SKM-1 (cell line): ENCODE data around the gene IL10RA.
"Not testable (repeated sequence)": the region's sequence is repeated elsewhere in the genome, so short reads cannot be mapped to it uniquely, and the experiment has no call there.

Experiments
- DNase-seq: peaks from one replicate; lab custom pipeline; 2025; ENCODE audit not compliant: unreplicated experiment; lab: John Stamatoyannopoulos, UW

Gene IL10RA

DNA sequence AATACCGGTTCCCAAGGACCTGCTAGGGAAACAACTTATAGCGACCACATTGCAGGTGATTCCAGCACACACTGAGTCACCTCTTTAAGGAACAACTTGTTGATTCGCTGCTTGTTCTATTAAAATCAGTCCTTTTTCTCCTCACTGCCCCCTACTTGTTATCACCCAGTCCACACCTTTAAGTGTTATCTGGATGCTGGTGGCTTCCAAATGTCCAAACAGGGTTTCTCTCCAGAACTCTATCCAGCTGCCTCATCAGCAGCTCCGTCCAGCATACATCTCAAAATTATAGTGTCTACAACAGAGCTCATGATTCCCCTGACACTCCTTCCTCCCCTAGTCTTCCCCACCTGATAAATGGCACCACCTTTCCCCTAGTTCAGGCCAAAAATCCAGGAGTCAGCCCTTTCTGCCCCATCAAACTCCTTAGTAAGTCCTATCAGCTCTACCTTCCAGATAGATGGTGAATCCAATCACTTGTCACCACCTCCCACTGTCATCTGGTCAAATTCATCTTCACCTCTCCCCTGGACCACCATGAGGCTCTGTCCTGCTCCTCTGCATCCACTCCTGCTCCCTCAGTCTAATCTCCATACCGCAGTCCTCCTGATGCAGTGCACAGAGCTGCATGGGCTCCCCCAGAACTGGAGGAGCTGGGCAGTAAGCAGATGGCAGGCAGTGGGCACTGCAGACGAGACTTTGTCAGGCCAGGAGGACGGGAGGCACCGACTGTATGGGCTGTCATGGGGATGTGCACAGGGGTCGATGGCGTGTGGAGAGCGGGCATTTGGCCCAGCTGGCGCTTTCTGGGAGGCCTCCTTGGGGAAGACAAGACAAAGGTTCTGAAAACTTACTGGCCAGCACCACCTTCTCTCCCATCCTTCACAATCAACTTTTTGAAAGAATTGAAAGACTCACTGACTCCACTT lies 19.3 kb downstream of the IL10RA start:
- no peak for DNase-seq

DNA sequence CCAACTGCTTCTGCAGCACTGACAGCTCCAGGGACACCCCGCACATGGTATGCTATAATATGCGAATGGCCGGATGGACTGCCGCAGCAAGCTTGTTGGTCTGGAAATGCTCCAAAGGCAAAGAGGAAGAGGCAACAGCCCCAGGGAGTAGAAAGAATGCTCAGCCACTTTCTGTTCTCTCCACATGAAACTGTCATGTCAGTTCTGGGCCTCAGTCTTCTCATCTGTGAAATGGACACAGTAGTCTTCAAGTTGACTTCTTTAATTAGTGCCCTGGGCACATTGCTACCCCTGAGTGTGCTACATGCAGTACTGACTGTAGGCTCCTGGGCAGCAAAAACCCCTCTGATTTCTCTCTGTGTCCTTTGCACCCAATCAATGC lies 19.9 kb downstream of the IL10RA start:
- DNase-seq = no peak

DNA sequence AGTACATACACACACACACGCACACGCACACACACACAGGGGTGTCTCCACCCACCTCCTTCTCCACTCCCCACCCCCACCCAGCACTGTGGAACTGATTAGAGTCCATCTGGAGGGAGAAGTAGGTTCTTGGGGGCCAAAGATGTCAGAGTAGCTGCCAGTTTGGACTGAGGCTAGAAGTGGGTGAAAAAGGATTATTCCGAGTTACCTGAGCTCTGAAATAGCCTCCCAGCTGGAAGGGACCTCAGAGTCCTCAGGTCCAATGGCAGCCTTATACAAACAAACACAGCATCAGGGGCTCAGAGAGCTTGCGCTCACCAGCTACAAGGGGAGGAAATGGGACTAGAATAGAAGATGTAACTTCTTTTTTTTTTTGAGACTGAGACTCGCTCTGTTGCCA lies 20.8 kb downstream of the IL10RA start:
- DNase-seq = no peak

DNA sequence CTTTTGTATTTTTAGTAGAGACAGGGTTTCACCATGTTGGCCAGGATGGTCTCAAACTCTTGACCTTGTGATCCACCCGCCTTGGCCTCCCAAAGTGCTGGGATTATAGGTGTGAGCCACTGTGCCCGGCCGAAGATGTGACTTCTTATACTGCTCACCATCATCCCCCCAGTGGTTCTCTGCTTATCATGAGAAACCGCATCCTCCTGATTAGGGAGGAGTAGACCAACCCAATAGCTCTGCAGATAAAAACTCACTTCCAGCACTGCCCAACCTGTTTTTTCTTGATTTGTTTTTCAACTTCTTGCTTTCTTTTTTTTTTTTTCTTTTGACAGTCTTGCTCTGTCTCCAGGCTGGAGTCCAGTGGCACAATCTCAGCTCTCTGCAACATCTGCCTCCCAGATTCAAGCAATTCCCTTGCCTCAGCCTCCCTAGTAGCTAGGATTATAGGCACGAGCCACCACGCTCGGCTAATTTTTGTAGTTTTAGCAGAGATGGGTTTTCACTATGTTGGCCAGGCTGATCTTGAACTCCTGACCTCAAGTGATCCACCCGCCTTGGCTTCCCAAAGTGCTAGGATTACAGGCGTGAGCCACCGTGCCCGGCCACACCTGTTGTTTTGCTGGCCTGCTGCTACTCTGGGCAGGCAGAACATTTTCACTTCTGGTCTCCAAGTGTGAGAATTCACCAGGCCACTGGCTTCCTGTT lies 21.5 kb downstream of the IL10RA start:
- not testable (repeated sequence) for DNase-seq

DNA sequence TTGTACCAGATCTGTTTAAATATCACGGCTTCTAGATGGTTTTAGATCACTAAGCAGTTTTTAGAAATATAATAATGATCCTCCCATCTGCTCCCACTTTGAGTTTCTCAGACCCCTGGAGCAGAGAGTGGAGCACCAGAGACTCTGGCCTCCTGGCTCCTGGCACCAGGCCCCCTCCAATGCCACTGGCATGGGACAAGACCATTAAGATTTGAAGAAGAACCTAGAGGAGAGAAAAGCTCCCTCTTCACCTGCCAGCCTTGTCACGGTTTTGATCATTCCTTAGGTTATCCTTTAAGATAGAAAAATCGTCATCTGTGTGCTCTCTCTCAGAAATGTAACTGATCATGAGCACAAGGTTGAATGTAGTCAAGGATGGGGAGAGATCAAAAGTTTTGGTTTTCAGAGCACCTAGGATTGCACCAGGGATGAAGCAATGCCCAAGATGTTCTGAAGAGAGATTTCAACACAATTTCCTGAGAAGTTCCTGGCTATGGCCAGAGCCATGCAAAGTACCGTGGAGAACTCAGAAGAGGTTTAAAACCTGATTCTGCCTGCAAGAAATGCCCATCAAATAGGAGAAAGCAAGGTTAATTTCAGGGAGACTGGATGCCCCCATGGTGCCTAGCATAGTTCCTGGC lies 22.2 kb downstream of the IL10RA start:
- peak; percentile 55 for DNase-seq

DNA sequence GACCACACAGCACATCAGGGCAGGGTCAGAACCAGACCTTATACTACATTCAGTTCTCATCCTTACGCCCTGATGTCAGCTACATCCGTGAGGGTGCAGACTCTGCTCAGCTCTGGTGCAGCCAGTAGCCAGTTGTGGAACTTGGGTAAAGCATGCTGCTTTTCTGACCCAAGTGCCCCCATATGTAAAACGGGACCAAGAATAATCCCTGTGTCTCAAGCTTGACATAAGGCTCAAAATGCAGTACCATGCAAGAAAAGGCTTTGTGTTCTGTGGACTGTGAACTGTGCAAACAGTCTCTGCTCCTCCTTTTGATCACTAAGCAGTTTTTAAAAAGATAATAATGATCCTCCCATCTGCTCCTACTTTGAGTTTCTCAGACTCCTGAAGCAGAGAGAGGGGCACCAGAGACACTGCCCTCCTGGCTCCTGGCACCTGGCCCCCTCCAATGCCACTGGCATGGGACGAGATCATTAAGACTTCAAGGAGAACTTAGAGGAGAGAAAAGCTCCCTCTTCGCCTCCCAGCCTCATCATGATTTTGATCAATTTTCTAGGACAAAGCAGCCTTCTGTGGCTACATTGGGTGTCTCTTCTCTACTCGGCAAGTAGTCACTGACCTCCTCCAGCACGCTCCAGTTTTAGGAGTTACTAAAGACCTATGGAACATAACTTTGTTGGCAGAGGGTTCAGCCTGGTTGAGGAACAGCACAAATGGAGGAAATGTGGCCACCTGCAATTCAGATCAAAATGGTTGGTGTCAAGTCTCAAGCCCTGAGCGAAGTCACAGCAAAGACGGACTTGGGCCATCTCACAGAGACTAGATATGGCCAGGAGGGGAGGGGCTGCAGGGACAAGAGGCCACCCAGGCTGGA lies 23.9 kb downstream of the IL10RA start:
- no peak for DNase-seq

DNA sequence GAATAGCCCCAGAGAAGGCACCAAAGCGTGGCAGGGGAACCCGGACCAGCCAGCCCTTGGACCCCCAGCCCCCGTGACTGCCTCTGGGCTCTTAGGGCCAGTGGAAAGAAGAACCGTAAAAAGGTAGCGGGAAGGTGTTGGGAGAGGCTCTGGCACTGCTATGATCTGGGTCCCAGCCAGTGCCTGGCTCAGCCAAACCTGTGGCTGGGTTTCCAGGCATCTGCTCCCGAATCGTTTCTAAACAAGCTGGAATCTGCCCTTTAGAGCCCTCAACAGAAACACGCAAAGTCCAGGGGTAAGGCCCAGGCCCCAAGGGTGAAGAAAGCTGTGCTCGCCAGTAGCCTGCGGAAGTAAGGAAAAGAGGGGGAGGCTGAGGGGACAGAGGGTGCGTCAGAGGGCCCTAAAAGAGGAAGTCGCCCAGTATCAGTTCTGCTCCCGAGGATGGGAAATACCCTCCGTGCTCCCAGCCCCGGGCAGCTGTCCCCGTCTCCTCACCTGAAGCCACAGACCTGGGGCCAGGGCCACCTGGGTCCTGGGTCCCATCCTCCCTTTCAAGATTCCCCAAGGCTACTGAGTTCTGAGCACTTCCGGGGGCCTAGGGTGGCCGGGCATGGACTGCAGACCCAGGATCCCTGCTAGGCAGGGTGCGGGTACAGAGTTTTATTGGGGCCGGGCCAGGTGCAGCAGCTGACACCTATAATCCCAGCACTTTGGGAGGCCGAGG lies 24.7 kb downstream of the IL10RA start:
- peak; percentile 85 for DNase-seq

DNA sequence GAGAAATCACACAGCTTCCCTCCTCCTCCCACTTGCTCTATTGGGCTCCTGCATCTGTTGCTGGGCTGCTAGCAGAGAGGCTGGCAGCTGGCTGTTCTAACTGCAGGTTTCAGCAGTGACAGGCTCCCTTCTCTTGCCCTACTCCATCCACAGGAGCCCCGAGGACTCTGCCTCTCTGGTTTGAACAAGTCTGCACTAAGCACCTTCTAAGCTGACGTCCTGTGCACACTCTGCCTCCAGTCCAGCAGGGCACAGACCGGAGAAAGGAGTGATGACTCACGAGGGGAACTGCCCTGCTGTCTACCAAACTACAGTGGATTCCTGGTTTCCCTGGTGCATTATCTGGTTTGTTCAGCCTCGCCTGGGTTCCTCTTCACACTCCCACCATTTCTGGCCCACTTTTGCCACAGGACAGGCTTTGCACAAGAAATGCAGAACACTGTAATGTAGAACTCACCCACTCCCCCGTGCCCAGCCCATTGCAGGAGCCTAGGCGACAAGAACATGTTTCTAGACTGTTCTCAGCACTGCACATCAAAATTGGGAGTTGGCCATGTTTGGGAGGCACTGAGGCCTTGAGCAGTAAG lies 26.0 kb downstream of the IL10RA start:
- DNase-seq = peak; percentile 51

DNA sequence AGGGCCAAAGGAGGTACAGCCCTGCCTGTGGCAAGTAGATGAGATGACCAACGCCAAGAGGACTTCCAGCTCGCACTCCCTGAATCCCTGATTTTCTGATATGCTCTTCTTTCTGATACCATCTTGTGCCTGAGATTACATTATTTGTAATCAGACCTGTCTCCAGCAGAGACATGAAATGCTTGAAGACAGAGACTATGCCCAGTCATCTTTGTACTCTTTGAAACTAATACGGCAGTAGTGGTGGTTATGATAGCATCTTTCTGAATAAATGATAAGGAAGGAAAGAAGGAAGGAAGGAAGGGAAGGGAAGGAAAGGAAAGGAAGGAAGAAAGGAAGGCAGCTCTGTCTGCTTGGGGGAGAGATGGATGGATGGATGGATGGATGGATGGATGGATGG lies 27.8 kb downstream of the IL10RA start:
- DNase-seq = no peak

DNA sequence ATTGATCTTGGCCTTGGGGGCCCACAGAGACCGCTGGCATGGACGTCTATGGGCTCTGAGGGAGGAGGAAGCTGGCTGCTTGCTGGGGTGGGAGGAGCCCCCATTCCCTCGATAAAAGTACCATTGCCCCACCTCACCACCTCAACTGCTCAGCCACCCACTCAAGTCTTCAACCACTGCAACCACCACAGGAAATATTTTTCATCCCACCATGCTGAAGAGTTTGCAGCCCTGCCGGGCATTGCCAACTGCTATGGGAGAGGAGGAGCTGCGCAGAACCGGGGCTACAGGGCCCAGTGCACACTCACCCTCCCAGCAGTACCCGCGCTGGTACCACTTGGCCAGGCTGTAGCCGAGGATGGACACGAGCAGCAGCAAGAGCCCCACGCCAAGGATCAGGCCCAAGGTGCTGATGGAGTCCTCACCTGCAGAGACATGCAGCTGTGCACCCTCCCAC lies 29.2 kb downstream of the IL10RA start:
- DNase-seq = no peak

DNA sequence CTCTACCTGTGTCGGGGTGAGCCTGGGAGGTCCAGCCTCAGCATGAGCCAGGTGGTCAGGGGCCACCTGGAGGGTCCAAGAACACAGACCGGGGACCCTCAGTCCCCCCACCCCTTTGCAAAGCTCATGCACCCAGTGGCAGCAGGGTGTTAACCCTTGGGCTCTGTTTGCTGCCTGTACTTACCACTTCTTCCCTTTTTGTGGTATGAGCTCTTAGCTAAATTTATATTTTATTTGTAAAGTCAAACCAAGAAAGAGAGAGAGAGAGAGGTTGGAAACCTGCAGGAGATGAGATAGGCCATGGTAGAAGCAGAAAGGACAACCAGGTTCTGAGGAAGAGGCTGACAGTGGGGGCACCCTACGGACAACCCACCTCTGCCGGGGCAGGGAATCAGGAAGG lies 29.9 kb downstream of the IL10RA start:
- DNase-seq = no peak

DNA sequence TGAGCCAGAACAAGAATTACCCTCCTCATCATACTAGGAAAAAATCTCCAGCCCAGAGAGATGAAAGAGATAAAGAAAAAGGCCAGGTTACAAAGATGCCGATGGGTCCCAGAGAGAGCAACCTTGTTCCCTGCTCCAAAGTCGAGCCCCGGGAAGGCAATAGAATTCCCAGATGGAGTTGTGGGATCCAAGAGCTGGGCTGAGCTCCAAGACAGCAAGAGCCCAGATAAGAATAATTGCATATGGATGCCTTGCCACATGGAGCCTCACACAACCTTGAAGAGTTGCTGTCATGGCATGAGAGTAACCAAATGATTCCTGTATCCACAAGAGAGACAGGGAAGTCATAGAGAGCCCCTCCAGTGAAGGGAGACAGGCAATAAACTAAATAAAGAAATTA lies 30.9 kb downstream of the IL10RA start:
- no peak for DNase-seq

DNA sequence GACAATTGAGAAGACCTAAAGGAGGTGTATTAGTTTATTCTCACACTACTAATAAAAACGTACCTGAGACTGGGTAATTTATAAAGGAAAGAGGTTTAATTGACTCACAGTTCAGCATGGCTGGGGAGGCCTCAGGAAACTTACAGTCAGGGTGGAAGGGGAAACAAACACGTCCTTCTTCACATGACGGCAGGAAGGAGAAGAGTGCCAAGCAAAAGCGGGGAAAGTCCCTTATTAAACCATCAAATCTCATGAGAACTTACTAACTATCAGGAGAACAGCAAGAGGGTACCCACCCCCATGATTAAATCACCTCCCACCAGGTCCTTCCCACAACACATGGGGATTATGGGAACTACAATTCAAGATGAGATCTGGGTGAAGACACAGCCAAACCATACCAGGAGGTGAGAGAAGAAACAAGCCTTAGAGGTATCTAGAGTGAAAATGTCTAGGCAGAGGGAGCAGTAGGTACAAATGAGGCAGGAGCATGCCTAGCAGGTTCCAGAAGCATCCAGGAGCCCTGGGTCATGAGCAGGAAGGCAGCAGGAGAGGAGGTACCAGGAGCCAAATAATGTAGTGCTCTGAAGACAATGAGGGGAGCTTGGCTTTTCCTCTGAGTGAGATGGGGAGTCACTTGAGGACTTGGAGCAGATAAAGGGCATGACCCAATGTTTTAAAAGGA lies 31.6 kb downstream of the IL10RA start:
- no peak for DNase-seq

DNA sequence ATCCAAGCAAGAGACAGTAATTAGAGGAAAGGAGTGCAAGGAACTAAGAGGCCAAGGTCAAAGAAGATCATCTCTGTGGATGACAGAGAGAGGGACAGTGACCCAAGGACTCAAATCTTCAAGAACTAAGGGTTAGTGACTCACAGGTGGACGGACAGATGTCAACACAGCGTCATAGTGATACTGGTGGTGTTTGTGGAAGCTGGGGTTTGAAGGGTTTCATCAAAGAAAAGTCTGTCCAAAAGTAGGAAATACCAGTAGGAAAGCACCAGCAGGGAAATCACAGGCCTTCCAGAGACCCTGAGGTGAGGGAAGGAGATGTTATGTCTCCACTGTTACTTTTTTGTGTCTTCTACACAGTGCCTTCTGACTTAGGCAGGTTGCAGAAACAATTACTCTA lies 32.2 kb downstream of the IL10RA start:
- DNase-seq = no peak

DNA sequence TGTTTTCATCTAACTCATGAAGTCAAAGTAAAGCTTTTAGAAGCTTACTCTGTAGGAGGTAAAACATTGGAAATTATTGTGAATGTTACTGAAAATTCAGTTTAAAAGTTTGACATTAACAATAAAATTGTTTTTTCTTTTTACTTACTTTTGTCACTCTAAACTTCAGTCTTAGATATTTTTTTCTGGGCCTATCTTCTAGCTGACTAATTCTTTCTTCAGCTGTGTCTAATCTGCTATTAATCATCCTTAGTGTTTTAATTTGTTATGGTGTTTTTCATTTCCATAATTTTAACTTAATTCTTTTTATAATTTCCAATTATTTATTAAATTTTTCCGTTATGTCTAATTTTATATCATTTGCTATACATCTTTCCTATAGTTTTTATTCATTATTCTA lies 35.0 kb downstream of the IL10RA start:
- no peak for DNase-seq

DNA sequence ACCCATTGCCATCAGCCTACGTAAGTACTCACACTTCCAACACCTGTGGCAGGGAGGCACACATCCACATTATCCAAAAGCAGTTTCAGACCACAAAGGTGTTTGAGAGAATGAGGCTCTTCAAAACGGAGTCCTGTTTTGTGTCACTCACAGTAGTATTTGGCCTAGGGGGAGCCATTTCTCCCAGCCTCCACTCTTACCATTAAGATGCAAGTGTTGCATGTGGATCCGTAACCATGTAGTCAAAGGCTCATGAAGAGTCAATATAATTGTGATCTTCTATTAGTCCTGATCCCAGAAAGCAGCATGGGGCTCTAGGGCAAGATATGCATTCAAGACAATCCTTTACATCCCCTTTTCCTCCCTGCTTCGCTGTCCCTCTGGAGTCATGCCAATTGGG lies 41.5 kb downstream of the IL10RA start:
- no peak for DNase-seq

DNA sequence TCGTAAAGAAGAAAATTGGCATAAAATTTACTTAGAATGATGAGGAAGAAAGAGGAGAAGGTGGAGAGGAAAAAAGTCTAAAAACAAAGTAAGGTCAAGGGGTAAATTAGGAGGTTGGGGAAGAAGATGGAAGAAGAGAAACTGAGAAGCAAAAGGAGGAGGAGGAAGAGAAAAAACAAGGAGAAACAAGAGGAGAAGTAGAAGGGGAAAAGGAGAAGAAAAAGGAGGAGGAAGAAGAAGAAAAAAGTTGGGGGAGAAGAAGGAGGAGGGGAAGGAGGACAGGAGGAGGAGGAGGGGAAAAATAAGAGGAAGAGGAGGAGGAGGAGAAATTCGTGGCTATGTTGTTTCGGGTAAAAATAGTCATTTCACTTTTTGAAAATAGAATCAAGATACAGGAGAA lies 42.4 kb downstream of the IL10RA start:
- no peak for DNase-seq

DNA sequence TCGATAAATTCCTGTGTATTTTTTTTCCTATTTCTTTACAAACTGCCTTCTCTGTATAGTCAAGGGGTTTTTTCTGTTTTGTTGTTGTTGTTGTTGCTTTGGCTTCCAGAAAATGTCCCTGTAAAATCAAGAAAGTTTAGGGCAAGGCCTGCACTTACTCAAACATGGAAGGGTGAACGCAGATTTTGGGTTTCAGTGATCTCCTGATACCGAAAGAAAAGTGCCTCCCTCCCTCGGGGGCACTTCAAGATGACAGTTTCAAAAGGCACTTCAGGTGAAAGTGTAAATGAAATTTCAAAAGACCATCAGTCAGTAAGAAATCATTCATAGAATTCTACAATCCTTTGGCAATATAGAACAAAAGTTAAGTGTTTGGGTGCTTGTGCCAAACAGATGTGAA lies 47.2 kb downstream of the IL10RA start:
- no peak for DNase-seq

DNA sequence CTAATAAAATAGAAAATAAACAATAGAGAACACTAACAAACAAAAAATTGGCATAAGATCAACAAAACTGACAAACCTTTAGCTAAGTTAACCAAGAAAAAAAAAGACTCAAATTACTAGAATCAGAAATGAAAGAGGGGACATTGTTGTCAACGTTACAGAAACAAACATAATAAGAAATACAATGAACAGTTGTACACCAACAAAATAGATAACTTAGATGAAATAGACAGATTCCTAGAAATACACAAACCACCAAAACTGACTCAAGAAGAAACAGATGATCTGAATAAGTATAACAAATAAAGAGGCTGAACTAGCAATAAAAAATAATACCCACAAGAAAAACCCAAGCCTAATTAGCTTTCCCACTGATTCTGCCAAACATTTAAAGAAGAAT lies 55.9 kb downstream of the IL10RA start:
- DNase-seq = no peak
